Muscle layer of duodenum (tissue), 2 donors: ENCODE data around the gene CAB39.
A peak's percentile ranks its signal among the peaks of the same experiment; 100 is the strongest.
"Not testable (repeated sequence)": the region's sequence is repeated elsewhere in the genome, so short reads cannot be mapped to it uniquely, and the experiment has no call there.

Source experiments
- H3K27ac ChIP-seq: one replicate; pipeline ENCODE4 v1.7.0; 2013; ENCODE audit warnings: mild to moderate bottlenecking, low read length
- H3K27me3 ChIP-seq: one replicate; pipeline ENCODE4 v1.7.0; 2013; ENCODE audit warnings: low read depth, mild to moderate bottlenecking, control low read depth, low read length
- H3K36me3 ChIP-seq, 2 donors: one replicate each; pipeline ENCODE4 v1.7.0; 2013; ENCODE audit warnings: low read length in 2 of 2, control low read depth in 1 of 2, mild to moderate bottlenecking in 1 of 2; ENCODE audit not compliant: insufficient read depth in 2 of 2, control insufficient read depth in 1 of 2
- H3K4me1 ChIP-seq, 2 donors: one replicate each; pipeline ENCODE4 v1.7.0; 2013; ENCODE audit warnings: low read length in 2 of 2, mild to moderate bottlenecking in 2 of 2, control low read depth in 1 of 2, moderate library complexity in 1 of 2; ENCODE audit not compliant: insufficient read depth in 2 of 2, control insufficient read depth in 1 of 2
- H3K4me3 ChIP-seq, 2 donors: one replicate each; pipeline ENCODE4 v1.7.0; 2013; ENCODE audit warnings: low read length in 2 of 2, low read depth in 1 of 2, mild to moderate bottlenecking in 1 of 2
- H3K9me3 ChIP-seq, 2 donors: one replicate each; pipeline ENCODE4 v1.7.0; 2013; ENCODE audit warnings: low read length in 2 of 2, control low read depth in 1 of 2, mild to moderate bottlenecking in 1 of 2; ENCODE audit not compliant: control insufficient read depth in 1 of 2
- donor health status: healthy.

Gene CAB39

GRCh38 chr2:230697676-230698075, 15.0 kb upstream of the CAB39 start:
- H3K4me3 ChIP-seq, result no peak overlapping the region
- no peaks in the 10 kb centered on the region for H3K4me1 ChIP-seq
- H3K27ac ChIP-seq, result no peak overlapping the region
- no peaks in the 10 kb centered on the region for H3K27me3 ChIP-seq
- H3K36me3 ChIP-seq, result no peaks in the 10 kb centered on the region
- H3K9me3 ChIP-seq, result peaks cover 0 to 2% of the 10 kb centered on the region in 2 donors

GRCh38 chr2:230698753-230699152, 13.9 kb upstream of the CAB39 start:
- not testable (repeated sequence) for H3K9me3 ChIP-seq, H3K4me3 ChIP-seq, H3K36me3 ChIP-seq, H3K4me1 ChIP-seq, H3K27ac ChIP-seq, H3K27me3 ChIP-seq

- H3K9me3 ChIP-seq, result peaks cover 0 to 2% of the 10 kb centered on the region in 2 donors
- H3K27me3 ChIP-seq, result no peaks in the 10 kb centered on the region
- no peak overlapping the region for H3K27ac ChIP-seq
- no peak overlapping the region for H3K4me3 ChIP-seq
- H3K36me3 ChIP-seq, result no peaks in the 10 kb centered on the region
- no peaks in the 10 kb centered on the region for H3K4me1 ChIP-seq
These were observed 12.2 kb upstream of the CAB39 start for GRCh38 chr2:230700447-230700846.

- Histone ChIP-seq H3K4me1 (no peaks in the 10 kb centered on the region), H3K4me3 (no peak overlapping the region), H3K27ac (no peak overlapping the region), H3K36me3 (no peaks in the 10 kb centered on the region), H3K9me3 (peaks cover 0 to 2% of the 10 kb centered on the region in 2 donors), H3K27me3 (no peaks in the 10 kb centered on the region)
These were observed 11.3 kb upstream of the CAB39 start for GRCh38 chr2:230701308-230701707.

- not testable (repeated sequence) for H3K4me1 ChIP-seq, H3K27ac ChIP-seq, H3K36me3 ChIP-seq, H3K9me3 ChIP-seq, H3K27me3 ChIP-seq, H3K4me3 ChIP-seq
These were observed 10.2 kb upstream of the CAB39 start for GRCh38 chr2:230702457-230702856.

- H3K27me3 ChIP-seq, result no peaks in the 10 kb centered on the region
- no peaks in the 10 kb centered on the region for H3K36me3 ChIP-seq
- H3K9me3 ChIP-seq, result peaks cover 0 to 2% of the 10 kb centered on the region in 2 donors
- H3K4me1 ChIP-seq, result no peaks in the 10 kb centered on the region
- no peak overlapping the region for H3K4me3 ChIP-seq
- H3K27ac ChIP-seq, result no peak overlapping the region
These were observed 9.1 kb upstream of the CAB39 start for GRCh38 chr2:230703514-230703913.

GRCh38 chr2:230706053-230706521, 6.6 kb upstream of the CAB39 start:
- no peak overlapping the region for H3K4me3 ChIP-seq

GRCh38 chr2:230706966-230707365, 5.7 kb upstream of the CAB39 start:
- no peaks in the 10 kb centered on the region for H3K4me1 ChIP-seq
- H3K27ac ChIP-seq, result no peak overlapping the region
- no peak overlapping the region for H3K4me3 ChIP-seq
- no peaks in the 10 kb centered on the region for H3K36me3 ChIP-seq
- no peaks in the 10 kb centered on the region for H3K27me3 ChIP-seq
- no peaks in the 10 kb centered on the region for H3K9me3 ChIP-seq

More at GRCh38 chr2:230706053-230706521, 6.6 kb upstream of the CAB39 start:
- no peaks in the 10 kb centered on the region for H3K36me3 ChIP-seq
- H3K27ac ChIP-seq, result no peak overlapping the region
- no peaks in the 10 kb centered on the region for H3K4me1 ChIP-seq
- peaks cover 0 to 2% of the 10 kb centered on the region in 2 donors for H3K9me3 ChIP-seq
- H3K27me3 ChIP-seq, result no peaks in the 10 kb centered on the region

- Histone ChIP-seq H3K4me3 (no peak overlapping the region), H3K27me3 (no peaks in the 10 kb centered on the region), H3K36me3 (no peaks in the 10 kb centered on the region), H3K9me3 (no peaks in the 10 kb centered on the region), H3K4me1 (no peaks in the 10 kb centered on the region), H3K27ac (no peak overlapping the region)
These were observed 4.4 kb upstream of the CAB39 start for GRCh38 chr2:230708204-230708603.

- Histone ChIP-seq H3K4me1 (peaks cover 4 to 21% of the 10 kb centered on the region in 2 donors), H3K27me3 (no peaks in the 10 kb centered on the region), H3K27ac (no peak overlapping the region), H3K4me3 (no peak overlapping the region), H3K36me3 (peaks cover 0 to 5% of the 10 kb centered on the region in 2 donors), H3K9me3 (no peaks in the 10 kb centered on the region)
These were observed 1.4 kb upstream of the CAB39 start for GRCh38 chr2:230711224-230711623.

- peak overlapping the region; percentile 94 to 98 for H3K4me3 ChIP-seq
- peaks cover 0 to 5% of the 10 kb centered on the region in 2 donors for H3K36me3 ChIP-seq
- H3K4me1 ChIP-seq, result peaks cover 9 to 38% of the 10 kb centered on the region in 2 donors
- H3K27ac ChIP-seq, result peak overlapping the region; percentile 98
- no peaks in the 10 kb centered on the region for H3K9me3 ChIP-seq
- no peaks in the 10 kb centered on the region for H3K27me3 ChIP-seq
These were observed 891 bp downstream of the CAB39 start for GRCh38 chr2:230713331-230714135.

- Histone ChIP-seq H3K27ac (peak overlapping the region; percentile 98), H3K36me3 (peaks cover 0 to 5% of the 10 kb centered on the region in 2 donors), H3K27me3 (no peaks in the 10 kb centered on the region), H3K4me3 (peak overlapping the region; percentile 94 to 98), H3K9me3 (no peaks in the 10 kb centered on the region), H3K4me1 (peaks cover 11 to 40% of the 10 kb centered on the region in 2 donors)
These were observed 1.5 kb downstream of the CAB39 start for GRCh38 chr2:230714136-230714480.
